ENCODE measurements around the gene GALNT17. TPM values are rescaled to one million over a fixed set of nuclear protein-coding genes. Genes with fewer than 3 reads are reported as not detected.

The GALNT17 gene
- total RNA-seq, 1 experiment from 2014 or later, result 0.06 TPM

DNA sequence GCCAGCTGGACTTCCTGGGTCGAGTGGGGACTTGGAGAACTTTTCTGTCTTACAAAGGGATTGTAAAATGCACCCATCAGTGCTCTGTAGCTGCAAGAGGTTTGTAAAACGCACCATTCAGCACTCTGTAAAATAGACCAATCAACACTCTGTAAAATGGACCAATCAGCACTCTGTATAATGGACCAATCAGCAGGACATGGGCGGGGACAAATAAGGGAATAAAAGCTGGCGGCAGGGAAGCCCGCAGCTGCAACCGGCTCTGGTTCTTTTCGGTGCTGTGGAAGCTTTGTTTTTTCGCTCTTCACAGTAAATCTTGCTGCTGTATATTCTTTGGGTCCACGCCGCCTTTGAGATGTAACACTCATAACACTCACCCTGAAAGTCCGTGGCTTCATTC lies 151.9 kb downstream of the GALNT17 start:
- DNase-seq (ENCODE audit: low read depth), result no peak

DNA sequence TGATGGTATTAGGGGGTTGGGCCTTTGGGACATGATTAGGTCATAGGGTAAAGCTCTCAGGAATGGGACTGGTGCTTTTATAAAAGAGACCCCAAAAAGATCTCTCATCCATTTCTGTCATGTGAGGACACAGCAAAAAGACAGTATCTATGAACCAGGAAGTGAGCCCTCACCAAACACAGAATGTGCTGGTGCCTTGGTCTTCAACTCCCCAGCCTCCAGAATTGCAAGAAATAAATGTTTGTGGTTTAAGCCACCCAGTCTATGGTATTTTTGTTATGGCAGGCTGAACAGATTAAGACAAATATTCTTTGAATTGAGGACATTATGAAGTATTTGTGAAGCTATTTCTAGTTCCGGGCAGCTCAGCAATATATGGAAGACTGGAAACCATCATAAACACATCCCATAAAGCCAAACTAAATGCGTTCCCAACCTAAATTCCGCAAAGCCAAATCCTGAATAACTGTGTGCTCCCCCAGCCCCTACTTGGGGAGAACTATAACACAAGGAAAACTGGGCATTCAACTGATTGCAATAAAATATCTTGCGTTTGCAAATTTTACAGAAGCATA lies 153.7 kb downstream of the GALNT17 start:
- DNase-seq (ENCODE audit: low read depth), result no peak

DNA sequence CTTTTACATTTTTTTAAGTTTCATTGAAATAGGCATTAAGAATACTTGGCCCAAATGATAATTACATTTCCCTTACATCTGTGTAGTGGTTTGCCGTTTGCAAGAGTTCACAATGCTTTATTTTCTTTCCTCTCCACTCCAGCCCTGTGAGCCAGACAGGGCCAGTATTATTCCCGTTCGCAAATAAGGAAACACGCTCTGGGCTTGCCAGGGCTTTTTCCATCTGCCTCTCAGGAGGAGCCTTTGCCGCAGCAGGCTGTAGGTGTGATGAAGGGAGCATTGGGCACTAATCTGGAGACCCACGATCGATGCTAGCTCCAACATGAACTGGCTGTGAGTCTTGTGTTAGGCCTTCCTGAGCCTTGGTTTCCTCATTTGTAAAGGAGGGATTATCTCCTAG lies 154.4 kb downstream of the GALNT17 start:
- no peak for DNase-seq (ENCODE audit: low read depth)

DNA sequence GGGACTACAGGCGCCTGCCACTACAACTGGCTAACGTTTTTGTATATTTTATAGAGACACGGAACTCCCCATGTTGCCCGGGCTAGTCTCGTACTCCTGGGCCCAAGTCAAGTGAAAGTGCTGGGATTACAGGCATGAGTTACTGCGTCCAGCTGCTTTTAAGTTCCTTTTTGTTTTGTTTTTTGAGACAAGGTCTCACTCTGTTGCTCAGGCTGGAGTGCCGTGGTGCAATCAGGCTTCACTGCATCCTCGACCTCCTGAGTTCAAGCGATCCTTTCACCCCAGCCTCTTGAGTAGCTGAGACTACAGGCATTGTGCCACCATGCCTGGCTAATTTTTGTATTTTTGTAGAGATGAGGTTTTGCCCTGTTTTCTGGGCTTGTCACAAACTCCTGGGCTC lies 155.0 kb downstream of the GALNT17 start:
- no peak for DNase-seq (ENCODE audit: low read depth)

DNA sequence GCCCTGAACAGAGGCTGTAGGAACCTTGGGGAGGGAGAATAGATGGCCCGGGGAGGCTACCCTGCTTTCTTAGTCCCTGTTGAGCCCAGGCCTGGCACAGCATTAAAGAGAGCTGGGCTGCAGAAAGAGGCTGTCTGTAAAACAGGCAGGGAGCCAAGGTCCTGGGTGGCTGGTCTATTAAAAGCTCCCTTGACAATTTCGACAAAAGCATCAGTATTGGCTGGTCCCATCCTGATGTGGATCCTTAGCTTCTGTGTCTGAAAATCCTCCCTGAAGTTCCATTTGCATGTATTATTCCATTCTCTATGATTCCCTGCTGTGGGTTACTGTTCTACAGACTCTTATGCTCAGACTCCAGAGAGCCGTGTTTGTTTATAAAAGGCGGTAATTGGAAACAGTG lies 158.5 kb downstream of the GALNT17 start:
- no peak for DNase-seq (ENCODE audit: low read depth)

DNA sequence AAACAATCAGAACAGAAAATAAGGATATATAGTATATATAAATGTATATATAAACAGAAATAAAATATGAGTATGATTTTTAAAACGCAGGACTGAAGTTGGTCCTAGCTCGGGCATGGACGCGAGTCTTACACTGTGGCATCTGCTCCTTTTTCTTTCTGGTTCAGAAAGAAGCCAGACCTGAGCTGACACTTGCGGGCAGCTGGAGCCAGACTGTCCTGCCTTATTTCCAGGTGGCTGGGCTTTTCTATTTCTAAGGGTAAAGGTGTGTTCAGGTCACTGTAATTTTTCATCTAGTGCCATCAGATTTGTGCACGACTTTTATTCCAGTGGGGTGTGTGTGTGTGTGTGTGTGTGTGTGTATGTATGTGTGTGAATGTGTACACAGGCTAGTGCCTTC lies 166.4 kb downstream of the GALNT17 start:
- no peak for DNase-seq (ENCODE audit: low read depth)

DNA sequence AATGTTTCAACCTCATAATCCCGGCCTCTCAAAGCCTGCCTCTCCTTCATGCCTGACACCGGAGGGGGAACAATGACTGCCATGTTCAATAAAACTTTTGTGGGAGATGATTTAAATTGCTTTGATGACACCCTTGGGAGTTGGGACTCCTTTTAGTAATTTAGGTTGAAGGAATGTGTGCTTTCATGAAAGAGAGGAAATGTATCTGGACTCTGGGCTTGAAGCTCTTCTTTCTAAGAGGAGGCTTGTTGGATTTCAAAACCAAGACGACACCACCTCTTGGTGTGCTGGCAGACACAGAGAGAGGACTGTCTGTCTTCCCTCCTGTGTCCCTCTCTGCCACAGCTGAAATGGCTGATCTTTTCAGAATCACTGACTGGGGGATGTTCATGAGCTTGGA lies 168.1 kb downstream of the GALNT17 start:
- DNase-seq (ENCODE audit: low read depth), result no peak

DNA sequence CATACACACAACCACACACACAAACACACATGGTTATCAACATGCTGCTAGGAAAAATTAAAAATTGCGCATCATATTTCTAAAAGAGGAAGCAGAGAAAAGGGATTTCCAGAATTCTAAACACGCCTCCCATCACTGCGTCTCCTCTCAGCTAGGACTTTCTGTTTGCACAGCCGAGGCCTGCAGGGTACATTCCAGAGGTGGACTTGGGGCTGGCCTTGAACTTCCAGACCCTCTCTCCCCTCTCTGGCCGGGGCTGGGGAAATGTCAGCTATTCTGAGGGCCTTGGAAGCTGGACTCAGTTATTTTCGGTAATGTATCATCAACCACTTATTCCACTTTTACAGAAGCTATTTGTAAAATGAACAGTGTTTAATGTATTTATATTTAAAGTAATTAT lies 168.7 kb downstream of the GALNT17 start:
- no peak for DNase-seq (ENCODE audit: low read depth)

DNA sequence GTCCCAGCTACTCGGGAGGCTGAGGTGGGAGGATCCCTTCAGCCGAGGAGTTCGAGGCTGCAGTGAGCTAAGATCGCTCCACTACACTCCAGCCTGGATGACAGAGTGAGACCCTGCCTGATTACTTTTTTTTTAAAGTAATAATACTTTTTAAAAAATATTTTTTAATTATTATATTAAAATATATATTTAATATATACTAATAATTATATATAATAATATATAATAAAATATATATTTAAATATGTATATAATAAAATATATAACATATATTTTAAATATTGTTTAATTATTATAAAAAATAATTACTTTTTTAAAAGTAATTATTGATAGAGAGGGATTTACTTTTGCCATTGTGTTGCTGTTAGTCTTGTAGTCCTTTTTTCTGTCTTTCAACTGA lies 169.2 kb downstream of the GALNT17 start:
- DNase-seq (ENCODE audit: low read depth), result no peak

DNA sequence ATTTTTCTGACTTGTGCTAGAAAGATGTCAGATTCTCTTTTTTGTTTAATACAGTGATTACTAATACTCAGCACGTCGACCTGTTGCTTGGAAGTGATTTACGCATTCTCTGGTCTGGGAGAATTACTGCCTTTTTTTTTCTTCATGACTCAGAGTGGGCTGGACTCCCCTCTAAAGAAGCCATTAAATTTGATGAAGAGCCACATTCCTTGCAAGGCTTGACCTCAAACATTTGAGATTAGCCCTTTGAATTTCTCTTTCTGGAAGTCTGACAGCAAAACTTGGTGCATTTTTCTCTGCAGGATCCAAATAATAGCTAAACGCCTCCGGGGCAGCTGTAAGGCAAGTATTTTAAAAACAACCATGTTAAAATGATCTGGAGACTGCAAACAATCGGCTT lies 171.6 kb downstream of the GALNT17 start:
- no peak for DNase-seq (ENCODE audit: low read depth)

DNA sequence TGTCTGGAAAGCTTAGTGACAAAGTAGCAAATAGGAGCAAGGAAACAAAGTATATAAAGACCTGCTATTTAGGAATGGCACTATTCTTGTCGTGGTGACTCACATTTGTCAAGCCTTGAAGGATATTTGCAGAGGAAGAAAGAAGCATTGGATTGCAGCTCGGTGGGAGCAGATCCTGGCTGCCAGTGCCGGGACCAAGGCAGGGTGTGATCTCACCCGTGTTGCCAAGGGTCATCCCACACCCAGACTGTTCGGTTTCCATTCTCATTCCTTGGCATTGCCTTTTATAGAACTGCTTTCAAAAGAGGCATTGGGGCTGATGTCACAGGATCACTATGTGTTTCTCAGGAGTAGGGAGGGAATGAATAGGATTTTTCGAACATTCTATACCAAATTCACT lies 176.2 kb downstream of the GALNT17 start:
- peak; percentile 1 for DNase-seq (ENCODE audit: low read depth)

DNA sequence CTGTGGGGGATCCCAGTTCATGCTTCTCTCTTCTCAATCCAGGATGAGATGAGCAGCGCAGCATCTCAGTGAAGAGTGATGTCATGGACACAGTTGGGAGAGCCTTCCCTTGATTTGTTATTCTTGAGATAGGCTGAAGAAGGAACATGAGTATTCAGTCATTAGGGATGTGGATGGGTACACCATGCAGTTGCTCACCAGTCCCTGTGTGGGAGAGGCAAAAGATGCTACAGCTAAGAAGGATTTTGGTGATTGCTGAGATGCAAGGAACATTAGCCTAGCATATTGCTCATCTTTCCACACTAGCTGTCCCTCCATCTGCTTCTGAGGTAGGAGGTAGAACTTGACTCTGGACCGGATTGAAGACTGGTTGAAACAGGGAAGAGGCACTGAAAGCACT lies 179.6 kb downstream of the GALNT17 start:
- DNase-seq (ENCODE audit: low read depth), result no peak

DNA sequence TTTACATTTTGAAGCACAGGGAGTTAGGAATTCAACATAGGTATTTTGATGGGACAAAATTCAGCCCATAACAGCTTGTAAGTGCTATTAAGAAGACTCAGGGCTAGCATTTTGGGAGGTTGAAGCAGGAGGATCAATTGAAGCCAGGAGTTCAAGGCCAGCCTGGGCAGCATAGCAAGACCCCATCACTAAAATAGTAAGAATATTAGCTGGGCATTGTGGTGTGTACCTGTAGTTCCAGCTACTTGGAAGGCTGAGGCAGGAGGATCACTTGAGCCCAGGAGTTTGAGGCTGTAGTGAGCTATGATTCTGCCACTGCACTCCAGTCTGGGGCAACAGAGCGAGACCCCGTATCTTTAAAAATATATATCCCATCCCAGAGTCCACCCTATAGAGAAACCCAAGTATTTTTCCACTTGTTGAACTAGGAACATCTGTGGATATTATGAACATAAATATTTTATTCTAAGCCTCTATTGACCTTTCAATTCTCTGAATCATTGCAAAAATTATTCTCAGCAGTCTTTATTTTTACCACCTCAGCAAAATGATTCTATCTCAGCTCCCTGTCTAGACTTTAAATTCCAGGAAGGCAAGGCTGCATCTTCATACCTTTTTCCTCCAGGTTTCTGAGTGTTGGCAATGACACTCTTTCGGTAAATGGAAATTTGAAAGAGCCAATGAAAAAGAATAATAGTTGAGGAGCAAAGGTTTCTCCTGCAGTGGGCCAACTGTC lies 181.0 kb downstream of the GALNT17 start:
- DNase-seq (ENCODE audit: low read depth), result no peak

DNA sequence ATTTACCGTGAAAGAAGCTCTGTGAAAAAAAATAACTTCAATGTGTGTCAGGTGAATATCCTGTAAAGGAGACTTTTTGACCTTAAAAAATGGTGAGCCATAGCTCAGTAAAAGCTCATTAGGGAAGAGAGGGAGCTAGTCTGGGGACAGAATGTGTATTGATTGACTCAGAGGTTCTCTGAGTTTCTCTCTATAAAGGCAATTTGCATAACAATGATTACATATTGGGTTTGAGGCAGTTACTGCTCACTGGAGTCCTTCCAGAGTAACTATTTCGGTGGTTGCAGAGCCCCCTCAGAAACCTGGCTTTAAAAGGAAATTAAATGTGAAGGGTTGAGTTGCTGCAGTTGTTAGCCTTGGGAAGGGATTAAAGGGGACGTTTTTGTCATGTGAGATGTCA lies 181.6 kb downstream of the GALNT17 start:
- DNase-seq (ENCODE audit: low read depth), result no peak

DNA sequence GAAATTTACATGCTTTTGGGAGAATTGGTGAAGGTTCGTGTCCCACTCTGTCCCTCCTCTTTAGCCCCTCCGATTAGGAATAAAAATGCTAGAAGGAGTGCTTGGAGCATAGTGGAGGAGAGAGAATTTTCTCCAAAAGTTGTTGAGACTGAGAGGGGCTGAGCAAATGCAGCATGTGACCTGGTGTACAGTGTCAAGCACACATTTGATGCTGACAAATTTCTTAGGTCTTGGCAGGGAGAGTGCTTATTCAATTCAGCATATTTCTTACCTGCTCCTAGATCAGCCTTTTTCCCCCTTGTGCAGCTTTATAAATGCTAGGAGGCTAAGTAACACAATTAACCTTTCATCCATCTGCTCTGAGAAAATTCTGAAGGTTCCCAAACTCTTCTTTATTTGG lies 189.0 kb downstream of the GALNT17 start:
- DNase-seq (ENCODE audit: low read depth), result no peak

DNA sequence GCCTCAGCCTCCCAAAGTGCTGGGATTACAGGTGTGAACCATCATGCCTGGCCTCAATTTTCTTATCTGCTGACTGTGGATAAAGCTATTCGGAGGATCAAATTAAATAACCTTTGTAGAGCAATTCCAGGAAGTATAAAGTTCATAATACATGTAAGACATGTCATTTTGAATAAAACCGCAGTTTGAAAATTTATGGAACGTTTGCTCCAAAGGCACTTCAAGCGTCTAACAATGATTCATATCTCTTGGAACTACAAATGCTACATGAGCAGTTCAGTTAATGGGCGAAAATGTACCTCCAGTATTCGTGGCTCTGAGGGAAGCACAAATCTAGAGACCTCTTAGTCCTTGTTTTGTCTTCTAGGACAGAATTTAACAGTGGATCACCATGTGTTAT lies 190.3 kb downstream of the GALNT17 start:
- no peak for DNase-seq (ENCODE audit: low read depth)

DNA sequence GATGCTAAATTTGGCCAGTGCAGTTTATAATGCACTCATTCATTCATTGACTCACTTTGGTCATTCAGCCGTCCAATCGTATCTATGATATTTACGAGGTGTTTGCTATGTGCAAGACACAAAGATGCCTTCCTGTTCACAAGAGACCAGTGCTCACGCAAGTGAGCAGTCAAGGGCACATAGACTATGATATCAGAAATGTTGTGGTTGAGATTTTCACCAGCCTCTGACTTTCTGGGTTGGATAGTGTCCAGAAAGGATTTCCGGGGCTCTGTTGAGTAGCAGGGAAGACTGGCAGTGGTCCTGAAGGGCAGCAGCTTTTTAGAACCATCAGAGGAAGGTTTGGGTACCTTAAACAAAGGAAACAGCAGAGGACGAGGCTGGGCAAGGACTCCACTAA lies 191.8 kb downstream of the GALNT17 start:
- DNase-seq (ENCODE audit: low read depth), result no peak

DNA sequence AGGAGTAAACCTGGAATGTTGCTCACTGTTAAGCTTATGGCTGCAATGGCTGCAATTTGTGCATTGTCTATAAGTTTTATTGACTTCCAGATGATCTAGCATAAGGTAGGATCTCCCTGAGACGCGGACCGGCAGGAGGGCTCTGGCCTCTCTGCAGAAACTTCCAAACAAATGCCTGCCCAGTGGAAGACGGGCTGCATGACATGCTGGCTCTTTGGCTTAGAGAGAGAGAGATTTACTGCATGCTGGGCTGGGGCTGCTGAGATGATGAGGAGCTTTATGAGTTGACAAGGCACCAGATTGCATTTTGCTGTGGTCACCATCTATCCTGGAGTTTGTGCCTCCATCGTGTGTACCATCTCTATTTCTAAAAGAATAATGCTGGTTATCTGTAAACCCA lies 193.2 kb downstream of the GALNT17 start:
- DNase-seq (ENCODE audit: low read depth), result no peak

DNA sequence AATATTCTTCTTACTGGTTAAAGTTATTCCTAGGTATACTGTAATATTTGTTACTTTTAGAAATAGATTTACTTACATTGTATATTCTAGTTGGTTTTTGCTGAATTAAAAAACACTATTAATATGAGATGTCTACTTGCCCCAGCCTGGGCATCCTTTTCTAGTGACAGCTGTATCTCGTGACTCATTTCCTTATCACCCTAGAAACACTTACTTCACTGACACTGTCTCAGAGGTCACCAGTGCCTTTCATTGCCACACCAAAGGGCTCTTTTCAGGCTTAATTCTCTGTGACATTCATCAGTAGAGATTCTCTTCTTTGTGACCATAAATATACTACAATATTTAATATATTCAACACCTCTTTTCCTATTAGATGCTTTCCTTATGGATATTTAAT lies 194.7 kb downstream of the GALNT17 start:
- DNase-seq (ENCODE audit: low read depth), result peak; percentile 6

DNA sequence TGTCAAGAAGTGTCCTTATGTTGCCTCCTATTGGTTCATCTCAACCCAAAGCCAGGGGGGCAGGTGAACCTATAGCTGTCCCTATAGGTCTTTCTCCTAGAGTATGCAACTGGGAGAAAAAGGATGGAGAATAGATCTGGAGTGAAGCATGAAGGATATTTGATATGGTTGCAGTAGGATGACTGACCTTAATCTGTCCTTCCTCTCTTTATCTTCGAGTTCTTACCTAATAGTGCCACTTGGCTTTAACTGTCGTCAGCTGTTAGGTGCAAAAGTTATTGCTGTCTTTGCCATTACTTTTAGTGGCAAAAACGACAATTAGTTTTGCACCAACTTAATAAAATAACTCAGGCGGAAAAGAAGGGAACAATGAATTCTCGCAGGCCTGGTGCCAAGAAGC lies 196.0 kb downstream of the GALNT17 start:
- DNase-seq (ENCODE audit: low read depth), result no peak

DNA sequence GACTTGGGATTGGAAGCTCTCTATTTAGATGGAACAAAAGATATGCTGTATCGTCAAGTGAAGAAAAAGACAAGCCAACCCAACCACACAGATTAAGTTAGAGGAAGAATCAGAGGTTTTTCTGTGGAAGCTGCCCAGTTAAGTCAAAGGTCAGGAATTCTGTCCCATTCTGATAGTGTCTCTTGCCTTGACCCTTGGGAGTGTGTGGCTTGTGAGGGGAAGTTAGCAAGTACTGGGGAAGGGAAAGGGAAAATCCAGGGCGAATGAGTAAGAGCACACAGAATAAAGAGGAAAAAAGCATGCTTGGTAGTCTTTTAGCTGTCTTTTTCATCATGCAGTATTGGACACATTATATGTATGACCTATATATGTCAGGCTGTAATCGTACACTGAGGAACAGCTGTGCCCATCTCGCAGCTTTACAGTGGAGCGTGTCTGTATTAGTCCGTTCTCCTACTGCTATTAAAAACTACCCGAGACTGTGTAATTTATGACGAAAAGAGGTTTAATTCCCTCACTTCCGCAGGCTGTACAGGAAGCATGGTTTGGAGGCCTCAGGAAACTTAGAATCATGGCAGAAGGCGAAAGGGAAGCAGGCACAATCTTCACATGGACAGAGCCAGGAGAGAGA lies 197.2 kb downstream of the GALNT17 start:
- DNase-seq (ENCODE audit: low read depth), result no peak

DNA sequence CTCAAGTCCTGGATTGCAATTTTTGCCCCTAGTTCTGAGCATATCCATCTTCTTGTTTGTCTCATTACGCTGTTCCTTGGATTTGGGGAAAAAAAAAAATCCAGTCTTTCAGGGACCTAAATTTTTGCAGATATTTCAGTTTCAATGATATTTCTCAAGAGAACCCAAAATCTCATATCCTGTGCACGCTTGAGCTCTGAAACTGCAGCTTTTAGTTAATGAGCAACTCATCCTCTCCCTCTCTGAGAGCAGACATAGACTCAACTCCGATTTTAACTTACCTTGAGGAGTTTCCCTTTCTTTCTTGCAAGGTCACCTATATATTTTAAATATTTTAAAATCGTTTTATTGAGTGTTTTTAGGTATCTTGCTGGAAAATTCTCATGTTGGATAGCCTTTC lies 200.3 kb downstream of the GALNT17 start:
- DNase-seq (ENCODE audit: low read depth), result no peak

DNA sequence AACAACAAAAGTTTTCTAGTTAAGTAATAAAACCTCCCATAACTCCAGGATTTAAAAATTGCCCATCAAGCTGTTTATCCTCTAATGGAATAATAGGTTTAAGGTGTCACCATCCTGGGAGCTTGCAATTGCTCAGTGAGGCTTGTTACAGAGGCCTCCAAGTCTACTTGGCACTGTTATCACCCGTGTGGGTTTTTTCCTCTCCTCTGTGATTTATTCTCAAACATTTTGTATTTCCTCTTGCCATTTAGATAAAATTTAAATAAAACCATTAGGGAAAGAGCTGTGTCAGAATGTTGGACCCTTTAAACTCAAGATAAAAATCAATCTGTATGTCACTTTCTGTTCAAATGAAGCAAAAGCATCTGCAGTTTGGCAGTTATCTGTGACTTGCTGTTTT lies 202.6 kb downstream of the GALNT17 start:
- no peak for DNase-seq (ENCODE audit: low read depth)

Data from LHCN-M2 (cell line).